Endothelial cell of umbilical vein (primary cell): ENCODE results near the gene SLC6A20. TPM values are rescaled to one million over a fixed set of nuclear protein-coding genes. Genes with fewer than 3 reads are reported as not detected.

ENCODE experiments used
- BruUV-seq: library from RNA; stranded (reverse); fragments of 400-500 nt; replicated peaks from 2 replicates; lab custom pipeline; 2021; lab: Mats Ljungman, UMichigan
- CTCF ChIA-PET: fragments of 300-600, 350-600 bp; sonication (Branson Sonifier 250); formaldehyde crosslinking; loops from one replicate; lab custom pipeline; 2021; ENCODE audit warnings: antibody characterized with exemption, inconsistent platforms; lab: Charles Lee
- POLR2A ChIA-PET: fragments of 300-600, 350-600 bp; sonication (Branson Sonifier 250); formaldehyde crosslinking; loops from one replicate; lab custom pipeline; 2021; ENCODE audit warnings: antibody characterized with exemption, inconsistent platforms; lab: Charles Lee
- DNase-seq: peaks from one replicate; pipeline ENCODE4 v3.0.0-alpha.2; 2011; ENCODE audit warnings: low read depth, low spot score
- FAIRE-seq: peaks from 2 replicates; lab custom pipeline; 2011; peaks lifted over from hg19 to GRCh38; lab: Jason Lieb, UNC
- H2AFZ ChIP-seq: 2 replicates; pipeline ENCODE4 v1.6.0; 2012; ENCODE audit warnings: low read depth, low read length, control low read depth, inconsistent platforms
- H3K27ac ChIP-seq: 2 replicates; pipeline ENCODE4 v1.5.1; 2011; ENCODE audit warnings: low read depth, mild to moderate bottlenecking, control low read depth, low read length, moderate library complexity; ENCODE audit not compliant: insufficient read depth
- H3K27me3 ChIP-seq, 2 experiments: 2 replicates each; pipeline versions ENCODE4 v1.6.0 to v1.6.1; 2011; ENCODE audit warnings: low read length in 2 of 2, mixed read lengths in 1 of 2; ENCODE audit not compliant: control insufficient read depth in 2 of 2, insufficient read depth in 2 of 2
- H3K36me3 ChIP-seq, 2 experiments: 2 replicates in 1 of 2; 3 replicates in 1 of 2; pipeline ENCODE4 v1.5.1; 2011; ENCODE audit warnings: low read length in 2 of 2, mild to moderate bottlenecking in 1 of 2, moderate library complexity in 1 of 2; ENCODE audit not compliant: control insufficient read depth in 2 of 2, insufficient read depth in 2 of 2; ENCODE audit errors: extremely low read depth in 1 of 2
- H3K4me1 ChIP-seq: 3 replicates; pipeline ENCODE4 v1.5.1; 2011; ENCODE audit warnings: mild to moderate bottlenecking, low read length; ENCODE audit not compliant: control insufficient read depth, insufficient read depth; ENCODE audit errors: extremely low read depth
- H3K4me2 ChIP-seq: 2 replicates; pipeline ENCODE4 v1.6.1; 2011; ENCODE audit warnings: low read length, control low read depth, mixed read lengths; ENCODE audit not compliant: insufficient read depth
- H3K4me3 ChIP-seq, 3 experiments: fragments of 200-600 bp in 1 of 3; sonication (generic), shearing (Covaris generic) in 1 of 3; replicated peaks in 1 of 3; 2 replicates each; pipeline ENCODE4 v1.5.1; 2011 to 2016; ENCODE audit warnings: control low read depth in 3 of 3, low read length in 3 of 3, mild to moderate bottlenecking in 2 of 3, inconsistent platforms in 1 of 3, low read depth in 1 of 3, moderate library complexity in 1 of 3; ENCODE audit not compliant: insufficient read depth in 1 of 3
- H3K79me2 ChIP-seq: 2 replicates; pipeline ENCODE4 v1.6.0; 2012; ENCODE audit warnings: low read length, inconsistent platforms; ENCODE audit not compliant: control insufficient read depth, insufficient read depth
- H3K9ac ChIP-seq: replicated peaks from 2 replicates; pipeline ENCODE3; 2011; ENCODE audit warnings: low read length, control low read depth; ENCODE audit not compliant: insufficient read depth; ENCODE audit errors: extremely low read depth
- H3K9me1 ChIP-seq: replicated peaks from 3 replicates; pipeline ENCODE4 v1.6.0; 2011; ENCODE audit warnings: mild to moderate bottlenecking, low read length; ENCODE audit not compliant: control insufficient read depth, insufficient read depth; ENCODE audit errors: extremely low read depth
- H3K9me3 ChIP-seq: replicated peaks from 2 replicates; pipeline ENCODE4 v1.5.1; 2012; ENCODE audit warnings: low read length, inconsistent platforms; ENCODE audit not compliant: control insufficient read depth, insufficient read depth
- H4K20me1 ChIP-seq: replicated peaks from 2 replicates; pipeline ENCODE3; 2011; ENCODE audit warnings: mild to moderate bottlenecking, low read length; ENCODE audit not compliant: control insufficient read depth, insufficient read depth; ENCODE audit errors: extremely low read depth
- CTCF ChIP-seq, 2 donors: IDR thresholded peaks; 1 replicate in 1 of 2; 2 replicates in 1 of 2; pipeline ENCODE4 v1.5.1; 2011; ENCODE audit warnings: low read length in 2 of 2, mild to moderate bottlenecking in 2 of 2, moderate library complexity in 2 of 2, control low read depth in 1 of 2, inconsistent platforms in 1 of 2, low read depth in 1 of 2; ENCODE audit not compliant: insufficient read depth in 1 of 2; ENCODE audit errors: extremely low read depth in 1 of 2
- FOS ChIP-seq: IDR thresholded peaks from 2 replicates; pipeline ENCODE4 v1.6.1; 2011; ENCODE audit warnings: mild to moderate bottlenecking, low read length, moderate library complexity, borderline replicate concordance; ENCODE audit not compliant: insufficient read depth
- MAX ChIP-seq: IDR thresholded peaks from 2 replicates; pipeline ENCODE4 v1.6.1; 2011; ENCODE audit not compliant: insufficient read depth, insufficient read length
- MYC ChIP-seq: IDR thresholded peaks from one replicate; pipeline ENCODE4 v1.6.1; 2011; ENCODE audit warnings: mild to moderate bottlenecking, low read depth, low read length
- POLR2A ChIP-seq: IDR thresholded peaks from 2 replicates; pipeline ENCODE4 v1.6.1; 2012; ENCODE audit warnings: low read depth, mild to moderate bottlenecking, control low read depth, low read length
- dilution Hi-C: fragments of 300-500 bp; cut with MboI; formaldehyde crosslinking; loops from one replicate; pipeline ENCODE4 v1.15.0; 2019; ENCODE audit warnings: low sequenced_read_pairs; ENCODE audit not compliant: extremely low pct_ligation_motif_present
- intact Hi-C: fragments of 100-400 bp; cut with micrococcal nuclease; formaldehyde crosslinking; loops from one replicate; pipeline ENCODE4 v1.10.0; 2022
- polyA plus RNA-seq, 4 experiments: library from polyadenylated mRNA; depleted of rRNA in 3 of 4; stranded (reverse) in 3 of 4; unstranded in 1 of 4; fragments of >200 nt; gene quantifications; 2 replicates each; pipeline versions ENCODE4 v1.2.1 to v1.2.3, GENCODE V29; 2011 to 2012; ENCODE audit warnings: missing spikeins in 1 of 4
- total RNA-seq: library from RNA; stranded (reverse); gene quantifications from 2 replicates; pipeline ENCODE4 v1.2.3, GENCODE V29; 2021

Gene SLC6A20
- total and polyA plus RNA-seq, 2 donors (not counting 3 experiments of a cell fraction or from before 2014, with no cell fraction given): not detected

DNA sequence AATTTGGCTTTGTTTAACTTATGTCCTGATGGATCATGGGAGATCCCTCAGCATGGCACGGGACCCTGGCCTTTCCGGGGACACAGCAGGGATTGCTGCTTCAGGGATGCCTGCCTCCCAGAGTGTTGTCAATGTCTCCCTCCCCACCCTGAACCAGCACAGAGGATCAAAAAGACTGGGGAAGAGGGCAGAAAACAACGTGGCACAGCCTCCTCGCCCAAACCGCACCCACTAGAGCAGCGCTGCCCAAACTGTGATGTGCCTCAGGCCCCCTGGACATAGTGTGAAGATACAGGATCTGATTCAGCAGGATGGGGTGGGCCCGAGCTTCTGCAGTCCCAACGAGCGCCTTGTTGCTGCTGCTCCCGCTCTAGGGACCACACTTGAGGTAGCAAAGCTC, 34.5 kb downstream of the SLC6A20 start:
- H4K20me1 ChIP-seq: no peaks in the 10 kb centered on the region
- no TSS peak for BruUV-seq
- no peak for TF ChIP-seq FOS
- no peak overlapping the region for H3K9ac ChIP-seq
- FAIRE-seq: no peak
- intact Hi-C loops (loop anchor here (1.0 to 2.0 kb wide), 5 partner anchors 70 to 316 kb away; no protein-coding TSS in a partner anchor), dilution Hi-C loops (no loop called here)
- ChIA-PET CTCF (interaction anchor here (1.1 to 3.6 kb wide), 13 partner anchors 13 to 319 kb away, joined by 4 to 52 read pairs (median 8); no protein-coding TSS in a partner anchor), POLR2A (no interaction called here)
- no peaks in the 10 kb centered on the region for H3K9me1 ChIP-seq
- no peak overlapping the region for H3K4me2 ChIP-seq
- H3K9me3 ChIP-seq: no peaks in the 10 kb centered on the region
- H2AFZ ChIP-seq: no peak overlapping the region
- no peaks in the 10 kb centered on the region for H3K4me1 ChIP-seq
- H3K27me3 ChIP-seq: no peaks in the 10 kb centered on the region
- no peak overlapping the region for H3K27ac ChIP-seq
- no peak for DNase-seq
- H3K36me3 ChIP-seq: no peaks in the 10 kb centered on the region
- no peaks in the 10 kb centered on the region for H3K79me2 ChIP-seq
- no peak overlapping the region for H3K4me3 ChIP-seq

GRCh38 chr3:45760878-45761711, 35.2 kb downstream of the SLC6A20 start:
- Histone ChIP-seq H3K27ac (no peak overlapping the region), H3K4me1 (no peaks in the 10 kb centered on the region), H3K4me2 (no peak overlapping the region), H3K9ac (no peak overlapping the region), H3K79me2 (no peaks in the 10 kb centered on the region), H3K9me3 (no peaks in the 10 kb centered on the region), H3K27me3 (no peaks in the 10 kb centered on the region), H3K4me3 (no peak overlapping the region), H3K9me1 (no peaks in the 10 kb centered on the region), H4K20me1 (no peaks in the 10 kb centered on the region), H3K36me3 (no peaks in the 10 kb centered on the region), H2AFZ (no peak overlapping the region)
- BruUV-seq: no TSS peak
- TF ChIP-seq MAX (no peak), MYC (no peak), POLR2A (no peak), CTCF (IDR thresholded peaks at IDR 0.05; ENCODE audit: extremely low read depth in 1 of 2, insufficient read depth in 1 of 2, low read depth in 1 of 2, low read length in 2 of 2) (peak; percentile 66 to 95)
- dilution Hi-C loops: no loop called here
- ChIA-PET CTCF (interaction anchor here (0.6 to 3.6 kb wide), 28 partner anchors 9 to 682 kb away, joined by 3 to 52 read pairs (median 4); partner anchors contain the start of genes CXCR6 and SLC6A20), POLR2A (no interaction called here)
- DNase-seq: peak; percentile 48
- intact Hi-C loops: loop anchor here (1.0 to 2.0 kb wide), 5 partner anchors 71 to 317 kb away; no protein-coding TSS in a partner anchor
- FAIRE-seq: peak; percentile 82
